NB4 (cell line): ENCODE data around the gene DEF6.

ENCODE experiments used
- DNase-seq: peaks from one replicate; pipeline ENCODE4 v3.0.0; 2010; ENCODE audit warnings: low read depth
- H3K4me3 ChIP-seq: one replicate; pipeline ENCODE4 v1.5.1; 2011; ENCODE audit warnings: mild to moderate bottlenecking, low read depth, low read length, moderate library complexity
- MYC ChIP-seq: IDR thresholded peaks from 2 replicates; pipeline ENCODE4 v1.6.1; 2011; ENCODE audit warnings: low read depth, low read length
- POLR2A ChIP-seq: IDR thresholded peaks from 2 replicates; pipeline ENCODE4 v1.6.1; 2011; ENCODE audit warnings: mild to moderate bottlenecking; ENCODE audit not compliant: insufficient read length; ENCODE audit errors: extremely low read depth
- TF ChIP-seq, protein P1 (sequence below): IDR thresholded peaks from one replicate; pipeline ENCODE4 v1.5.1; 2012; ENCODE audit warnings: low read depth, low read length
- TF ChIP-seq, protein P2 (sequence below): IDR thresholded peaks from 2 replicates; pipeline ENCODE4 v1.6.1; 2011; ENCODE audit warnings: low read depth, low read length

Gene DEF6

DNA sequence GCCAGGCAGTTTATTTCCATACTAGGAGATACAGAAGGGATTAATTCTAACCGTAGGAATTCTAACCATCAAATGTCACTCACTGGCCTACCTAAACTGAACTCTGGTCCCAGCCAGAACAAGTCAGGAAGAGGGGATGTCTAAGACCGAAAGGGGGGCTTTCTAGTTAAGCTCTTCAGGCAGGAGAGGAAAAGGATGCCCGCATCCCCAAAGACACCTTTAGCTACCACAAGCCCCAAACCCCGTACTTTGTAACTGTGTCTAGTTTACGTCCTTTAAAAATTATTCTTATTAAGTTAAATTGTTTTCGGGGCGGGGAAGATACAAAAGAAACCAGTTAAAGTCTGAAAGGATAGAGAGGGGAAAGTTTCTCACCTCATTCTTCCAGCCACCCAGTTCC lies 39.3 kb upstream of the DEF6 start:
- DNase-seq, result no peak
- TF ChIP-seq MYC (no peak), POLR2A (no peak)
- TF ChIP-seq, protein P1, sequence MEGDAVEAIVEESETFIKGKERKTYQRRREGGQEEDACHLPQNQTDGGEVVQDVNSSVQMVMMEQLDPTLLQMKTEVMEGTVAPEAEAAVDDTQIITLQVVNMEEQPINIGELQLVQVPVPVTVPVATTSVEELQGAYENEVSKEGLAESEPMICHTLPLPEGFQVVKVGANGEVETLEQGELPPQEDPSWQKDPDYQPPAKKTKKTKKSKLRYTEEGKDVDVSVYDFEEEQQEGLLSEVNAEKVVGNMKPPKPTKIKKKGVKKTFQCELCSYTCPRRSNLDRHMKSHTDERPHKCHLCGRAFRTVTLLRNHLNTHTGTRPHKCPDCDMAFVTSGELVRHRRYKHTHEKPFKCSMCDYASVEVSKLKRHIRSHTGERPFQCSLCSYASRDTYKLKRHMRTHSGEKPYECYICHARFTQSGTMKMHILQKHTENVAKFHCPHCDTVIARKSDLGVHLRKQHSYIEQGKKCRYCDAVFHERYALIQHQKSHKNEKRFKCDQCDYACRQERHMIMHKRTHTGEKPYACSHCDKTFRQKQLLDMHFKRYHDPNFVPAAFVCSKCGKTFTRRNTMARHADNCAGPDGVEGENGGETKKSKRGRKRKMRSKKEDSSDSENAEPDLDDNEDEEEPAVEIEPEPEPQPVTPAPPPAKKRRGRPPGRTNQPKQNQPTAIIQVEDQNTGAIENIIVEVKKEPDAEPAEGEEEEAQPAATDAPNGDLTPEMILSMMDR, result no peak
- TF ChIP-seq, protein P2, sequence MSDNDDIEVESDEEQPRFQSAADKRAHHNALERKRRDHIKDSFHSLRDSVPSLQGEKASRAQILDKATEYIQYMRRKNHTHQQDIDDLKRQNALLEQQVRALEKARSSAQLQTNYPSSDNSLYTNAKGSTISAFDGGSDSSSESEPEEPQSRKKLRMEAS, result no peak
- H3K4me3 ChIP-seq, result peak overlapping the region; percentile 81

GRCh38 chr6:35258858-35259193 lies 38.8 kb upstream of the DEF6 start:
- no peak for DNase-seq
- TF ChIP-seq, protein P2, result no peak
- no peak for TF ChIP-seq MYC
- TF ChIP-seq POLR2A, result no peak
- TF ChIP-seq, protein P1, result no peak
- peak overlapping the region; percentile 81 for H3K4me3 ChIP-seq

DNA sequence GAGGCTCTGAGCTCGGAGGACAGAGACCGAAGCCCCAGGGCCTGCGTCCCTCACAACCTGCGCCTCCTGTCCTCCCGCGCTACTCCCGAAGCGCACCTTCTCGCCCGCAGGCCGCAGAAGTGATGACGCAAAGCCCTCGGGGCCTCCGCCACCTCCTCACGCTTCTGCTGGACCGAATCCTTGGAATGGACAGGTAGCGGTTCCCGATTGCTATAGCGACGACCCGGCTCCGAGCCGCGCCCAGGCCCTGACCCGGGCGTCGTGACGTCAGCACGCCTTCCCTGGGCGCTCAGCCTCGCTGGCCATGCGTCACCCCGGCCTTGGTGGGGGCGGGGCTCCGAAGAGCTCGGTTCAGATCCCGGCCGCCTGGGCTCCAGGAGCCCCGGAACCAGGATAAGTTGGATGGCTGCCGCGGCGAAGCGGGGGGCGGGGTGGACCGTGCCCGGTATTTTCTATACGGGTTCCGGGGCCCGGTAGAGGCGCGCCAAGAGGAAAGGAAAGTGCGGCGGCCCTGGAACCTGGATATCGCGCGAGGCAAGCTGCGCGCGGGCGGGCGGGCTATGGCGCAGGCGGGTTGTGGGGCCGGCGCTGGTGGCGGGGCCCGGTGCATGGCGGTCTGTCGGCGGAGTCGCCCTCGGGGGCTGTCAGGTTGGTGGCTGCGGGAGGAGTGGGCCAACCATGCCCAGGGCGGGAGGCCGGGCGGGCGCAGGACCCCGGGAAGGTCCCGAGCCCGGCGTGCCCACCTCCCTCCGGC lies 38.2 kb upstream of the DEF6 start, which contains the start of gene ZNF76:
ZNF76 (plus strand) TSS at position 542 of the 754 bp plus-strand sequence. CDS start 21,417 bp downstream, outside the sequence.
- DNase-seq, result peak; percentile 97
- H3K4me3 ChIP-seq, result peak within 1 kb of the TSS; percentile 81
- TF ChIP-seq, protein P1, result no peak
- TF ChIP-seq MYC (peak; percentile 63; the same call in 1 of the 2 replicates), POLR2A (peak; percentile 27)
- TF ChIP-seq, protein P2, result no peak; the same call in none of the 2 replicates

GRCh38 chr6:35259948-35260590 lies 37.5 kb upstream of the DEF6 start:
- TF ChIP-seq MYC, result no peak
- peak; percentile 9 for TF ChIP-seq POLR2A
- TF ChIP-seq, protein P1, result no peak
- TF ChIP-seq, protein P2, result no peak
- H3K4me3 ChIP-seq, result peak overlapping the region; percentile 81
- peak; percentile 81 for DNase-seq

DNA sequence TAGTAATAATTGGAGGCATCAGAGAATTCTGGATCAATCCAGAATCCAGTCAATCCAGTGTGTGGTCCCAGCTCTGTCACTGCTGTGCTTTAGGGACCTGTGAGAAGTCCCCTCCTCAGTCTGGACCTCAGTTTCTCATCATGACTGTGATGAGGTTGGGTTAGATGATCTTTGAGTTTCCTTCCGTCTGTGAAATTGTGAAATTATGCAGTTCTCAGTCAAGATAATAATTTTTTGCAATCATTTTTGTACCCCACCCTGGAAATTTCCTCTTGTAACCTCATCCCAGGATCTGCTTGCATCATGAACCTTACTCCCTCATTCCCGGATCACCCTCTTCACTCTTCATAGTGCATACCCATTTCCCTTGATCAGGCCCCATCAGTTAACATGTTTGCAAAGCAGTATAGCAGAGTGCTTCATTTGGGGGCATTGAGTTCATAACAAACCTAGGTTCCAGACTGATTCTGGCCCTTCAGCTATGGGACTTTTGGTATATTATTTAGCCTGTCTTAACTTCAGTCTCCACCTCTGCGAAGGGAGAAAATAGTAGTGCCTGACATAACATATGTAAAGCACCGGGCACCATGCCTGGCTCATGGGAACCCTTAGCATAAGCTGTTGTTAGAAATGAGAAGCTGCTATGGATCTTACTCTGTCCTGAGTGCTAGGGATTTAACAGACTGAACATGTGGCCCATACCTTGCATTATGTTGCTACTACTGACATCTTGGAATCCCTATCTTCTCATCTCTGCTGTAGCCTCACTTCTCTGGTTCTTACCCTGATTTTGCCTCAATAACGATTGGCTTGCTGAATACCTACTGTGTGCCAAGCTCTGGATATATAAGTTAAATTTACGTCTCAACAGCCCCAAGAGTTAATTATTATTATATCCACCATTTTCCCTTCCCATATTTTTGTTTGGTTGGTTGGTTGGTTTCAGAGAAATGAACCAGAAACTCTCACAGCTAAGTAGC lies 36.7 kb upstream of the DEF6 start:
- peak overlapping the region; percentile 81 for H3K4me3 ChIP-seq
- no peak for TF ChIP-seq POLR2A
- TF ChIP-seq, protein P1, result no peak
- TF ChIP-seq, protein P2, result no peak
- TF ChIP-seq MYC, result no peak
- DNase-seq, result no peak
